ENCODE results near the gene SLC1A7.

The SLC1A7 gene

DNA sequence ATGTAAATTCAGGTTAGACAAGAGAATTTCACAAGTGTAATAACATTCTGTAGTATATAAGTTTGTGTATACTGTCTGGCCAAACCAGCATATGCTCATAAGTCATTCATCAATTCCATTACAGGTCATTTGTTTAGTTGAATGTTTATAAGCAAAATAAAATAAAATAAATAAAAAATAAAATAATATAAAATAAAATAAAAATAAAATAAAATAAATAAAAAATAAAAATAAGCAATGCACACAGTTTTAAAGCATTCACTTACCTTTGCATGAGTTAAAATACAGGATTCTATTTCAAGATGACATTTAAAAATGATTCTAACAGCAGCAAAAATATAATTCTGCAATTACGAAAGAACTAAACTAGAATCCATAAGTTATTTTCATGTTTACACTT lies 70.5 kb downstream of the SLC1A7 start:
- H3K9ac ChIP-seq (ENCODE audit: low read depth, low read length, poor library complexity, severe bottlenecking), result no peak overlapping the region
- no peaks in the 10 kb centered on the region for H3K9me2 ChIP-seq (replicated peaks; ENCODE audit: low read depth, low read length)
- no peaks in the 10 kb centered on the region for H3K36me3 ChIP-seq (ENCODE audit: insufficient read depth, low read length)
- H3K79me2 ChIP-seq (ENCODE audit: insufficient read depth, low read length), result no peaks in the 10 kb centered on the region
- no peak overlapping the region for H3K4me3 ChIP-seq (ENCODE audit: low read length, poor library complexity, severe bottlenecking)
- H4K20me1 ChIP-seq (ENCODE audit: insufficient read depth, low read length, poor library complexity, severe bottlenecking), result no peaks in the 10 kb centered on the region
- TF ChIP-seq, protein P1, sequence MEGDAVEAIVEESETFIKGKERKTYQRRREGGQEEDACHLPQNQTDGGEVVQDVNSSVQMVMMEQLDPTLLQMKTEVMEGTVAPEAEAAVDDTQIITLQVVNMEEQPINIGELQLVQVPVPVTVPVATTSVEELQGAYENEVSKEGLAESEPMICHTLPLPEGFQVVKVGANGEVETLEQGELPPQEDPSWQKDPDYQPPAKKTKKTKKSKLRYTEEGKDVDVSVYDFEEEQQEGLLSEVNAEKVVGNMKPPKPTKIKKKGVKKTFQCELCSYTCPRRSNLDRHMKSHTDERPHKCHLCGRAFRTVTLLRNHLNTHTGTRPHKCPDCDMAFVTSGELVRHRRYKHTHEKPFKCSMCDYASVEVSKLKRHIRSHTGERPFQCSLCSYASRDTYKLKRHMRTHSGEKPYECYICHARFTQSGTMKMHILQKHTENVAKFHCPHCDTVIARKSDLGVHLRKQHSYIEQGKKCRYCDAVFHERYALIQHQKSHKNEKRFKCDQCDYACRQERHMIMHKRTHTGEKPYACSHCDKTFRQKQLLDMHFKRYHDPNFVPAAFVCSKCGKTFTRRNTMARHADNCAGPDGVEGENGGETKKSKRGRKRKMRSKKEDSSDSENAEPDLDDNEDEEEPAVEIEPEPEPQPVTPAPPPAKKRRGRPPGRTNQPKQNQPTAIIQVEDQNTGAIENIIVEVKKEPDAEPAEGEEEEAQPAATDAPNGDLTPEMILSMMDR (conservative IDR thresholded peaks at IDR 0.05; ENCODE audit: low read length), result no peak
- no peak for TF ChIP-seq EZH2phosphoT487 (IDR thresholded peaks at IDR 0.05; ENCODE audit: borderline replicate concordance)
- H3K27me3 ChIP-seq (ENCODE audit: insufficient read depth, low read length, poor library complexity, severe bottlenecking), result no peaks in the 10 kb centered on the region
- no peak overlapping the region for H3K4me2 ChIP-seq (ENCODE audit: low read depth, low read length, poor library complexity, severe bottlenecking)
- no peak overlapping the region for H2AFZ ChIP-seq (ENCODE audit: low read length)
- no peaks in the 10 kb centered on the region for H3K9me3 ChIP-seq (ENCODE audit: insufficient read depth, low read depth, low read length)
- no peaks in the 10 kb centered on the region for H3K4me1 ChIP-seq (ENCODE audit: insufficient read depth, low read length, poor library complexity, severe bottlenecking)
- no peaks in the 10 kb centered on the region for H3F3A ChIP-seq (ENCODE audit: low read depth)

GRCh38 chr1:53071167-53071865 lies 71.1 kb downstream of the SLC1A7 start:
- no peaks in the 10 kb centered on the region for H3K9me3 ChIP-seq (ENCODE audit: insufficient read depth, low read depth, low read length)
- H3F3A ChIP-seq (ENCODE audit: low read depth), result no peaks in the 10 kb centered on the region
- no peaks in the 10 kb centered on the region for H3K27me3 ChIP-seq (ENCODE audit: insufficient read depth, low read length, poor library complexity, severe bottlenecking)
- no peak overlapping the region for H3K4me2 ChIP-seq (ENCODE audit: low read depth, low read length, poor library complexity, severe bottlenecking)
- no peak overlapping the region for H3K9ac ChIP-seq (ENCODE audit: low read depth, low read length, poor library complexity, severe bottlenecking)
- H3K4me3 ChIP-seq (ENCODE audit: low read length, poor library complexity, severe bottlenecking), result no peak overlapping the region
- no peaks in the 10 kb centered on the region for H3K4me1 ChIP-seq (ENCODE audit: insufficient read depth, low read length, poor library complexity, severe bottlenecking)
- H4K20me1 ChIP-seq (ENCODE audit: insufficient read depth, low read length, poor library complexity, severe bottlenecking), result no peaks in the 10 kb centered on the region
- no peaks in the 10 kb centered on the region for H3K36me3 ChIP-seq (ENCODE audit: insufficient read depth, low read length)
- no peaks in the 10 kb centered on the region for H3K9me2 ChIP-seq (replicated peaks; ENCODE audit: low read depth, low read length)
- H3K79me2 ChIP-seq (ENCODE audit: insufficient read depth, low read length), result no peaks in the 10 kb centered on the region
- H2AFZ ChIP-seq (ENCODE audit: low read length), result no peak overlapping the region
- no peak for TF ChIP-seq EZH2phosphoT487 (IDR thresholded peaks at IDR 0.05; ENCODE audit: borderline replicate concordance)
- TF ChIP-seq, protein P1 (conservative IDR thresholded peaks at IDR 0.05; ENCODE audit: low read length), result no peak

- Histone ChIP-seq H3K9me2 (replicated peaks; ENCODE audit: low read depth, low read length) (no peaks in the 10 kb centered on the region), H2AFZ (ENCODE audit: low read length) (no peak overlapping the region)
- TF ChIP-seq EZH2phosphoT487 (IDR thresholded peaks at IDR 0.05; ENCODE audit: borderline replicate concordance), result no peak
- TF ChIP-seq, protein P1 (conservative IDR thresholded peaks at IDR 0.05; ENCODE audit: low read length), result no peak
These were observed 71.8 kb downstream of the SLC1A7 start for GRCh38 chr1:53070621-53071020.

More at GRCh38 chr1:53070621-53071020, 71.8 kb downstream of the SLC1A7 start:
- H3F3A ChIP-seq (ENCODE audit: low read depth), result no peaks in the 10 kb centered on the region
- no peaks in the 10 kb centered on the region for H3K27me3 ChIP-seq (ENCODE audit: insufficient read depth, low read length, poor library complexity, severe bottlenecking)
- no peaks in the 10 kb centered on the region for H3K9me3 ChIP-seq (ENCODE audit: insufficient read depth, low read depth, low read length)
- H3K36me3 ChIP-seq (ENCODE audit: insufficient read depth, low read length), result no peaks in the 10 kb centered on the region
- H3K9ac ChIP-seq (ENCODE audit: low read depth, low read length, poor library complexity, severe bottlenecking), result no peak overlapping the region
- H3K4me1 ChIP-seq (ENCODE audit: insufficient read depth, low read length, poor library complexity, severe bottlenecking), result no peaks in the 10 kb centered on the region
- no peak overlapping the region for H3K4me2 ChIP-seq (ENCODE audit: low read depth, low read length, poor library complexity, severe bottlenecking)
- H3K79me2 ChIP-seq (ENCODE audit: insufficient read depth, low read length), result no peaks in the 10 kb centered on the region
- no peak overlapping the region for H3K4me3 ChIP-seq (ENCODE audit: low read length, poor library complexity, severe bottlenecking)
- H4K20me1 ChIP-seq (ENCODE audit: insufficient read depth, low read length, poor library complexity, severe bottlenecking), result no peaks in the 10 kb centered on the region
